Left ventricle myocardium inferior (tissue), 1 donor: ENCODE results near the gene GRIK4. TPM values are rescaled to one million over a fixed set of nuclear protein-coding genes. Genes with fewer than 3 reads are reported as not detected.

Experiments used
- DNase-seq: peaks from one replicate; pipeline ENCODE4 v3.0.0-alpha.2; 2020
- H3K27ac ChIP-seq: fragments of 200-600 bp; replicated peaks from 2 replicates; pipeline ENCODE4 v1.8.0; 2021
- H3K27me3 ChIP-seq: fragments of 200-600 bp; 2 replicates; pipeline ENCODE4 v1.8.0; 2021; ENCODE audit warnings: low read depth
- H3K36me3 ChIP-seq: fragments of 200-600 bp; 2 replicates; pipeline ENCODE4 v1.8.0; 2021
- H3K4me1 ChIP-seq: fragments of 200-600 bp; 2 replicates; pipeline ENCODE4 v1.8.0; 2021
- H3K4me3 ChIP-seq: fragments of 200-600 bp; 2 replicates; pipeline ENCODE4 v1.8.0; 2021; ENCODE audit warnings: mild to moderate bottlenecking, moderate library complexity
- H3K9me3 ChIP-seq: fragments of 200-600 bp; replicated peaks from 2 replicates; pipeline ENCODE4 v1.8.0; 2021
- CTCF ChIP-seq: fragments of 200-600 bp; IDR thresholded peaks from 2 replicates; pipeline ENCODE4 v1.8.0; 2021; ENCODE audit warnings: antibody characterized with exemption, mild to moderate bottlenecking, borderline replicate concordance
- intact Hi-C: fragments of 100-400 bp; cut with micrococcal nuclease; formaldehyde crosslinking; loops from one replicate; pipeline ENCODE4 v1.11.0; 2022
- total RNA-seq: library from RNA; stranded (reverse); fragmentation: NEBNext Ultra II Directional; extraction: Animal tissue kit (Norgen Biotek cat#: 25700); gene quantifications from one replicate; pipeline ENCODE4 v1.2.1, GENCODE V29; 2021
- donor health status: DM: no; HTN: yes; CAD: no; lungs with severe emphysema.

GRIK4 gene
- total RNA-seq, 1 donor from 2014 or later = 0.16 TPM

- H3K27ac ChIP-seq = no peak overlapping the region
- no peaks in the 10 kb centered on the region for H3K4me1 ChIP-seq
- intact Hi-C loops = no loop called here
- no peak for TF ChIP-seq CTCF
- H3K9me3 ChIP-seq = no peaks in the 10 kb centered on the region
- DNase-seq = no peak
- no peaks in the 10 kb centered on the region for H3K36me3 ChIP-seq
- H3K4me3 ChIP-seq = no peak overlapping the region
- peaks cover 19% of the 10 kb centered on the region for H3K27me3 ChIP-seq
Observed at GRCh38 chr11:120909676-120910416, 398.3 kb downstream of the GRIK4 start.

GRCh38 chr11:120911943-120912342 is 400.4 kb downstream of the GRIK4 start:
- Histone ChIP-seq H3K36me3 (no peaks in the 10 kb centered on the region), H3K27ac (no peak overlapping the region), H3K4me3 (no peak overlapping the region), H3K4me1 (no peaks in the 10 kb centered on the region), H3K27me3 (peaks cover 33% of the 10 kb centered on the region), H3K9me3 (no peaks in the 10 kb centered on the region)
- intact Hi-C loops = no loop called here
- TF ChIP-seq CTCF = no peak
- DNase-seq = no peak

GRCh38 chr11:120912504-120912903 is 401.0 kb downstream of the GRIK4 start:
- Histone ChIP-seq H3K4me1 (no peaks in the 10 kb centered on the region), H3K27me3 (peaks cover 38% of the 10 kb centered on the region), H3K9me3 (no peaks in the 10 kb centered on the region), H3K4me3 (no peak overlapping the region), H3K27ac (no peak overlapping the region), H3K36me3 (no peaks in the 10 kb centered on the region)
- intact Hi-C loops = no loop called here
- DNase-seq = no peak
- peak; percentile 58 for TF ChIP-seq CTCF

- no peaks in the 10 kb centered on the region for H3K36me3 ChIP-seq
- no peaks in the 10 kb centered on the region for H3K9me3 ChIP-seq
- no peak for TF ChIP-seq CTCF
- intact Hi-C loops = no loop called here
- H3K4me1 ChIP-seq = no peaks in the 10 kb centered on the region
- no peak overlapping the region for H3K4me3 ChIP-seq
- H3K27ac ChIP-seq = no peak overlapping the region
- peaks cover 42% of the 10 kb centered on the region for H3K27me3 ChIP-seq
- DNase-seq = no peak
Observed at GRCh38 chr11:120912915-120913314, 401.4 kb downstream of the GRIK4 start.

- Histone ChIP-seq H3K4me3 (no peak overlapping the region), H3K9me3 (no peaks in the 10 kb centered on the region), H3K36me3 (no peaks in the 10 kb centered on the region), H3K4me1 (no peaks in the 10 kb centered on the region), H3K27ac (no peak overlapping the region), H3K27me3 (peaks cover 54% of the 10 kb centered on the region)
- DNase-seq = no peak
- no peak for TF ChIP-seq CTCF
- intact Hi-C loops = no loop called here
Observed at GRCh38 chr11:120914021-120914420, 402.5 kb downstream of the GRIK4 start.
